Endothelial cell (in vitro differentiated cells): ENCODE data around the gene OSBPL6. TPM values are rescaled to one million over a fixed set of nuclear protein-coding genes. Genes with fewer than 3 reads are reported as not detected.
"Not testable (repeated sequence)": the region's sequence is repeated elsewhere in the genome, so short reads cannot be mapped to it uniquely, and the experiment has no call there.

Experiments used
- DNase-seq: peaks from one replicate; pipeline ENCODE4 v3.0.0; 2021; ENCODE audit warnings: low spot score
- H3K27ac Mint-ChIP-seq: one replicate; pipeline ENCODE4 v1.8.0; 2021; ENCODE audit warnings: mixed read lengths, inconsistent platforms; ENCODE audit not compliant: unreplicated experiment
- H3K27me3 Mint-ChIP-seq: one replicate; pipeline ENCODE4 v1.8.0; 2021; ENCODE audit warnings: mild to moderate bottlenecking, moderate library complexity, mixed read lengths, inconsistent platforms; ENCODE audit not compliant: unreplicated experiment
- H3K36me3 Mint-ChIP-seq: one replicate; pipeline ENCODE4 v1.8.0; 2021; ENCODE audit warnings: mild to moderate bottlenecking, low read depth, mixed read lengths, inconsistent platforms; ENCODE audit not compliant: unreplicated experiment
- H3K4me1 Mint-ChIP-seq: one replicate; pipeline ENCODE4 v1.8.0; 2021; ENCODE audit warnings: mild to moderate bottlenecking, mixed read lengths, inconsistent platforms; ENCODE audit not compliant: unreplicated experiment
- H3K4me3 Mint-ChIP-seq: one replicate; pipeline ENCODE4 v1.8.0; 2021; ENCODE audit warnings: mild to moderate bottlenecking, mixed read lengths, inconsistent platforms; ENCODE audit not compliant: unreplicated experiment
- H3K9me3 Mint-ChIP-seq: one replicate; pipeline ENCODE4 v1.8.0; 2021; ENCODE audit warnings: mixed read lengths, inconsistent platforms; ENCODE audit not compliant: unreplicated experiment
- total RNA-seq: library from RNA; stranded (reverse); fragmentation: NEBNext Ultra II Directional; extraction: Animal tissue kit (Norgen Biotek cat#: 25700); gene quantifications from one replicate; pipeline ENCODE4 v1.2.1, GENCODE V29; 2021; ENCODE audit not compliant: unreplicated experiment
- TF ChIP-seq, protein P1 (sequence below): fragments of 200-600 bp; sonication (generic); IDR thresholded peaks from one replicate; pipeline ENCODE4 v1.5.0; 2021; ENCODE audit warnings: antibody characterized with exemption; ENCODE audit not compliant: unreplicated experiment

OSBPL6 gene
- total RNA-seq, 1 donor from 2014 or later = 3.0 TPM

DNA sequence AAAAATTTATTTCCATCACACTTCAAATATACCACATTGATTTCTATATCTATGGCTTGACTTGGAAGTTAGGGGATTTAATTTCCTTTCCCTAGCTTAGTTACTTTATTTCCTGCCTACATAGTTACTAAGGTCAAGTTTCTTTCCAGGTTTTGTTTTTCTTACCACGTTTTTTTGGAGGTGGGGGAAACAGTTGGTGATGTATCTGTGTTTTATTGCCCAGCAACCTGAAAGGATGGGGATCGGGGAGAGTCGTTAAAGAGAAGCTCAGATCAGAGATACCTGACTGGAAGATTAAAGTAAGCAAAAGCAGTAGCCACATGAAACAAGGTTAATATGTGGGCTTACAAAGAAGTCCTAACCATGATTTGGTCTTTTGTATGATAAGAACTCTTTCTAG, 127.8 kb downstream of the OSBPL6 start:
- Mint-ChIP-seq H3K27me3 (no peaks in the 10 kb centered on the region), H3K4me3 (no peak overlapping the region), H3K4me1 (peaks cover 8% of the 10 kb centered on the region), H3K27ac (peak overlapping the region; percentile 1), H3K36me3 (no peaks in the 10 kb centered on the region), H3K9me3 (no peaks in the 10 kb centered on the region)
- DNase-seq = no peak
- TF ChIP-seq, protein P1, sequence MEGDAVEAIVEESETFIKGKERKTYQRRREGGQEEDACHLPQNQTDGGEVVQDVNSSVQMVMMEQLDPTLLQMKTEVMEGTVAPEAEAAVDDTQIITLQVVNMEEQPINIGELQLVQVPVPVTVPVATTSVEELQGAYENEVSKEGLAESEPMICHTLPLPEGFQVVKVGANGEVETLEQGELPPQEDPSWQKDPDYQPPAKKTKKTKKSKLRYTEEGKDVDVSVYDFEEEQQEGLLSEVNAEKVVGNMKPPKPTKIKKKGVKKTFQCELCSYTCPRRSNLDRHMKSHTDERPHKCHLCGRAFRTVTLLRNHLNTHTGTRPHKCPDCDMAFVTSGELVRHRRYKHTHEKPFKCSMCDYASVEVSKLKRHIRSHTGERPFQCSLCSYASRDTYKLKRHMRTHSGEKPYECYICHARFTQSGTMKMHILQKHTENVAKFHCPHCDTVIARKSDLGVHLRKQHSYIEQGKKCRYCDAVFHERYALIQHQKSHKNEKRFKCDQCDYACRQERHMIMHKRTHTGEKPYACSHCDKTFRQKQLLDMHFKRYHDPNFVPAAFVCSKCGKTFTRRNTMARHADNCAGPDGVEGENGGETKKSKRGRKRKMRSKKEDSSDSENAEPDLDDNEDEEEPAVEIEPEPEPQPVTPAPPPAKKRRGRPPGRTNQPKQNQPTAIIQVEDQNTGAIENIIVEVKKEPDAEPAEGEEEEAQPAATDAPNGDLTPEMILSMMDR = no peak

DNA sequence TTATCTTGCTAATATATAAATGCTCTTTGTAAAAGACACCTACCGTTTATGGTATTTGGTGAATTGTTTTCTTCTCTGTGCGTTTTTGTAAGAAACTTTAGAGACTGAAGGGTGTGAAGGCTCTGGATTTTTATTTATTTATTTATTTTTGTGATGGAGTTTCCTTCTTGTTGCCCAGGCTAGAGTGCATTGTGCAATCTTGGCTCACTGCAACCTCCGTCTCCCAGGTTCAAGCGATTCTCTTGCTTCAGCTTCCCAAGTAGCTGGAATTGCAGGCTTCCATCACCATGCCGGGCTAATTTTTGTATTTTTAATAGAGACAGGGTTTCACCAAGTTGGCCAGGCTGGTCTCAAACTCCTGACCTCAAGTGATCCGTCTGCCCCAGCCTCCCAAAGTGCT, 129.0 kb downstream of the OSBPL6 start:
- DNase-seq, H3K4me3 Mint-ChIP-seq, H3K4me1 Mint-ChIP-seq, H3K27me3 Mint-ChIP-seq, H3K9me3 Mint-ChIP-seq, H3K36me3 Mint-ChIP-seq, H3K27ac Mint-ChIP-seq: not testable (repeated sequence)

DNA sequence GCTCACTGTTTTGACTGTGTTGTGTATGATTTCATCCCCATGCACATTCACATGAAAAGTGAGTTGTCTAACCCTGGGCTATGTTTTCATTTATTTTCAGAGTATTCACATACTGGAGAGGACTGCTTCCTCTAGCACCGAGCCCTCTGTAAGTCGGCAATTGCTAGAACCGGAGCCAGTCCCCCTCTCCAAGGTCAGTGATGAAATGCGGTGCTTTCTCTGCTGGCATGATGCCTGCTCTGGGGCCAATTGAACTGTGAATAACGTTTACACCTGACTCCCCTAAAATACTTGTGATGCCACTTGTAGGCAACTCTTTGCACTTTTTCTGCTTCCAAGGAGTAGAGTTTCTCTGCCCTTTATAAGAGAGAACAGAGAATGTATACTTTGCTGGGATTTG, 129.8 kb downstream of the OSBPL6 start:
- H3K27me3 Mint-ChIP-seq = no peaks in the 10 kb centered on the region
- no peaks in the 10 kb centered on the region for H3K9me3 Mint-ChIP-seq
- DNase-seq = no peak
- no peak overlapping the region for H3K4me3 Mint-ChIP-seq
- H3K36me3 Mint-ChIP-seq = no peaks in the 10 kb centered on the region
- peaks cover 8% of the 10 kb centered on the region for H3K4me1 Mint-ChIP-seq
- TF ChIP-seq, protein P1 = no peak
- no peak overlapping the region for H3K27ac Mint-ChIP-seq

DNA sequence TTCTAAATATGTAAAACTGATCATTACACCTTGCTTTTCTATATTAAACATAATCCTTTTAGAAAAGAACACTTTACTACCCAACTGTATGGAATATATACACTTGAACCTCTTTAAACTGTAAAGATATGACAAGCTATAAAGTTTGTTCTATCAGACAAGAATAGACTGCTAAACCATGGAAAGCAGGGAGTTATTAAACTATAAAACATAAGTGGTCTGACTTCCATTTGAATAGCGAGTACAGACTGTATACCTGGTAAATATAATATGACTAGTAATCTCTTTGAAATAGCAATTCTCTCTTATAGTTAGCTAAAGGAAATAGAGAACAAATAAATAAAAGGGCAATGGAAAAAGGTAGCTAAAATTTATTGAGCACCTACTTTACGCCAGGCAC, 131.0 kb downstream of the OSBPL6 start:
- no peaks in the 10 kb centered on the region for H3K27me3 Mint-ChIP-seq
- H3K36me3 Mint-ChIP-seq = no peaks in the 10 kb centered on the region
- no peaks in the 10 kb centered on the region for H3K9me3 Mint-ChIP-seq
- DNase-seq = no peak
- peaks cover 8% of the 10 kb centered on the region for H3K4me1 Mint-ChIP-seq
- TF ChIP-seq, protein P1 = no peak
- no peak overlapping the region for H3K27ac Mint-ChIP-seq
- no peak overlapping the region for H3K4me3 Mint-ChIP-seq

DNA sequence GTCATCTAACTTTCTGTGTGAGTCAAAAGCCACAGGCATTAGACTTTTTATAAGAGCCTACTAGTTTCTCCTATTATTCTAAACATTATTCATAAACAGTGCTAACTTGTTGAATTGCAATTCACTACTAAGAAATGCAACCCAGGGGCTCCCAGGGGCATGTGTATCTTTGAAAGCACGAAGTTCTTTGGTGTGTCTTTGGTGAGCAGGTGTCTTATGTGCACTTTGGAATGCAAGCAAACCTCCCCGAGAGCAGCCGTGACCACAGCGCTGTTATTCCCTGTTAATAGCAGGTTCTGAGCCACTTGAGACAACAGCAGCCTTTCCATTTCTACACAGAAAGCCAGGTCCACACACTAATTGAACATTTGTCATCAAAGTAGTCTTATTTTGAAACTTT, 133.2 kb downstream of the OSBPL6 start:
- Mint-ChIP-seq H3K27me3 (no peaks in the 10 kb centered on the region), H3K4me3 (no peak overlapping the region), H3K4me1 (no peaks in the 10 kb centered on the region), H3K27ac (no peak overlapping the region), H3K36me3 (no peaks in the 10 kb centered on the region), H3K9me3 (no peaks in the 10 kb centered on the region)
- TF ChIP-seq, protein P1 = no peak
- DNase-seq = no peak

DNA sequence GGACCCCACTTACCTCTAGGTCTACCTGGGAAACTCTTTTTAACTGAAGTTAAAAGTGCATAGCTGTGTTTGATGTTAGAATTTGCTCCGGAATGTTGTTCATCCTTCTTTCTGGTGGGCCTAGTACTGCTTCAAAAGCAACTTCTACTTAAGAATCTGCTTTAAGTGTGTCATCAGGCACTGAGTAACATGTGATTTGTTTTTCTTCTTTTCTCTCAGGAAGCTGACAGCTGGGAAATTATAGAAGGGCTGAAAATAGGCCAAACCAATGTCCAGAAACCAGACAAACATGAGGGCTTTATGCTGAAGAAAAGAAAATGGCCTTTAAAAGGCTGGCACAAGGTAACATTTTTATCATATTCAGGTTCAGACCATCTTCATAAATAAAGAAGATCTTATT, 133.7 kb downstream of the OSBPL6 start:
- H3K9me3 Mint-ChIP-seq = no peaks in the 10 kb centered on the region

More for the DNA sequence above, 133.7 kb downstream of the OSBPL6 start:
- Mint-ChIP-seq H3K4me3 (no peak overlapping the region), H3K27me3 (no peaks in the 10 kb centered on the region), H3K36me3 (no peaks in the 10 kb centered on the region), H3K27ac (no peak overlapping the region), H3K4me1 (no peaks in the 10 kb centered on the region)
- TF ChIP-seq, protein P1 = no peak
- DNase-seq = no peak
